ENCODE data around the gene CD1E. TPM values are rescaled to one million over a fixed set of nuclear protein-coding genes. Genes with fewer than 3 reads are reported as not detected.

Gene CD1E
- total and polyA plus RNA-seq, 2 of the 4 experiments (the other 2 are of a cell fraction): not detected

- Histone ChIP-seq H3K27ac (ENCODE audit: insufficient read depth, low read length) (no peak overlapping the region), H3K79me1 (ENCODE audit: low read depth in 1 of 2, low read length in 2 of 2) (no peaks in the 10 kb centered on the region), H2BK120ac (ENCODE audit: low read depth, low read length) (no peak overlapping the region), H2BK20ac (ENCODE audit: low read depth, low read length) (no peak overlapping the region), H3K23ac (ENCODE audit: low read depth, low read length) (no peak overlapping the region), H3K9ac (ENCODE audit: low read depth, low read length) (no peak overlapping the region), H2AK5ac (ENCODE audit: low read depth, low read length) (no peak overlapping the region), H3K4ac (ENCODE audit: low read depth, low read length) (no peak overlapping the region), H3K14ac (replicated peaks; ENCODE audit: low read depth, low read length) (no peak overlapping the region), H3K27me3 (ENCODE audit: control insufficient read depth, insufficient read depth, low read length) (no peaks in the 10 kb centered on the region), H2BK5ac (ENCODE audit: low read depth, low read length, poor library complexity, severe bottlenecking) (no peak overlapping the region), H3K4me3 (ENCODE audit: insufficient read depth, low read depth, low read length) (no peak overlapping the region), H3K36me3 (ENCODE audit: control insufficient read depth, insufficient read depth, low read length) (no peaks in the 10 kb centered on the region), H3K56ac (ENCODE audit: extremely low read depth, insufficient read depth, low read length) (no peak overlapping the region), H3K4me1 (ENCODE audit: control insufficient read depth, insufficient read depth, low read length) (no peaks in the 10 kb centered on the region), H2AFZ (replicated peaks; ENCODE audit: low read length, poor library complexity) (no peak overlapping the region), H3K9me1 (ENCODE audit: insufficient read depth, low read length) (no peaks in the 10 kb centered on the region), H3K18ac (ENCODE audit: low read depth, low read length) (no peak overlapping the region), H4K8ac (ENCODE audit: low read depth in 2 of 2, low read length in 2 of 2) (no peak overlapping the region), H4K20me1 (ENCODE audit: insufficient read depth, low read length) (no peaks in the 10 kb centered on the region), H4K91ac (ENCODE audit: insufficient read depth, low read depth, low read length) (no peak overlapping the region), H2AK9ac (replicated peaks; ENCODE audit: low read depth, low read length, poor library complexity) (no peak overlapping the region), H3K9me3 (ENCODE audit: control insufficient read depth, insufficient read depth, low read length) (no peaks in the 10 kb centered on the region; the same call in 1 of the 2 replicates), H2BK15ac (ENCODE audit: low read depth, low read length) (no peak overlapping the region), H3K4me2 (ENCODE audit: low read depth, low read length) (no peak overlapping the region), H4K5ac (ENCODE audit: low read depth, low read length) (no peak overlapping the region)
- ChIA-PET POLR2A (ENCODE audit: unreplicated experiment) (no interaction called here), CTCF (interaction anchor here (0.7 kb wide), 1 partner anchor 27 kb away, joined by 3 read pairs; no protein-coding TSS in a partner anchor)
- DNase-seq (no peak), ATAC-seq (ENCODE audit: low read depth) (no peak)
- 47% methylated on average over 4 of the region's 10 CpGs; no CpG with 5 or more reads in 1 of the 2 experiments for whole genome bisulfite sequencing, 2 experiments (ENCODE audit: extremely low coverage in 2 of 2, insufficient read length in 1 of 2)
- BruUV-seq (replicated peaks): no TSS peak
- dilution Hi-C loops (cut with HindIII; ENCODE audit: low sequenced_read_pairs, unreplicated experiment) (no loop called here), in situ Hi-C loops (cut with MboI; ENCODE audit: low sequenced_read_pairs) (no loop called here), intact Hi-C loops (cut with micrococcal nuclease) (no loop called here)
- TF ChIP-seq FOS (IDR thresholded peaks at IDR 0.05; ENCODE audit: low read depth, low read length) (no peak), POLR2A (IDR thresholded peaks at IDR 0.05; ENCODE audit: low read depth, low read length) (no peak), RCOR1 (IDR thresholded peaks at IDR 0.05; ENCODE audit: insufficient replicate concordance, low read length) (no peak), USF2 (IDR thresholded peaks at IDR 0.05; ENCODE audit: low read depth, low read length) (no peak), BHLHE40 (IDR thresholded peaks at IDR 0.05; ENCODE audit: low read depth, low read length) (no peak), MAFK (IDR thresholded peaks at IDR 0.05; ENCODE audit: low read depth, low read length) (no peak), NFE2L2 (IDR thresholded peaks at IDR 0.05; ENCODE audit: low read depth, low read length) (no peak)
These were observed 2.1 kb downstream of the CD1E start for GRCh38 chr1:158355773-158356285.

Data from IMR-90 (cell line).